Activated CD4-positive, CD25-positive, alpha-beta regulatory T cell treated with anti-CD3 and anti-CD28 coated beads, Interleukin-2, amount 50 U/mL, for 72 hours (primary cell): Measurements from ENCODE around the gene ADAMTSL1.

Source experiments
- DNase-seq: peaks from one replicate; pipeline ENCODE4 v3.0.0; 2021

ADAMTSL1 gene

GRCh38 chr9:18788256-18788655 lies 314.3 kb downstream of the ADAMTSL1 start:
- DNase-seq = no peak

GRCh38 chr9:18791074-18791473 lies 317.1 kb downstream of the ADAMTSL1 start:
- no peak for DNase-seq

- no peak for DNase-seq
These were observed 319.2 kb downstream of the ADAMTSL1 start for GRCh38 chr9:18793122-18793521.

- no peak for DNase-seq
These were observed 322.2 kb downstream of the ADAMTSL1 start for GRCh38 chr9:18795947-18796671.

GRCh38 chr9:18796696-18797270 lies 322.8 kb downstream of the ADAMTSL1 start:
- no peak for DNase-seq

- no peak for DNase-seq
These were observed 324.2 kb downstream of the ADAMTSL1 start for GRCh38 chr9:18798106-18798505.

GRCh38 chr9:18798508-18799290 lies 324.7 kb downstream of the ADAMTSL1 start:
- DNase-seq = no peak

- no peak for DNase-seq
These were observed 325.5 kb downstream of the ADAMTSL1 start for GRCh38 chr9:18799428-18799827.

- DNase-seq = no peak
These were observed 326.6 kb downstream of the ADAMTSL1 start for GRCh38 chr9:18800579-18800978.

- no peak for DNase-seq
These were observed 331.4 kb downstream of the ADAMTSL1 start for GRCh38 chr9:18805386-18805785.

GRCh38 chr9:18806232-18807080 lies 332.5 kb downstream of the ADAMTSL1 start:
- DNase-seq = no peak

- no peak for DNase-seq
These were observed 336.6 kb downstream of the ADAMTSL1 start for GRCh38 chr9:18810581-18810980.

GRCh38 chr9:18811171-18811570 lies 337.2 kb downstream of the ADAMTSL1 start:
- no peak for DNase-seq

GRCh38 chr9:18819418-18819817 lies 345.5 kb downstream of the ADAMTSL1 start:
- no peak for DNase-seq

GRCh38 chr9:18820566-18821095 lies 346.7 kb downstream of the ADAMTSL1 start:
- DNase-seq = no peak

GRCh38 chr9:18821788-18822187 lies 347.8 kb downstream of the ADAMTSL1 start:
- DNase-seq = no peak

- no peak for DNase-seq
These were observed 348.9 kb downstream of the ADAMTSL1 start for GRCh38 chr9:18822850-18823249.

GRCh38 chr9:18824095-18824666 lies 350.2 kb downstream of the ADAMTSL1 start:
- DNase-seq = no peak

- no peak for DNase-seq
These were observed 351.8 kb downstream of the ADAMTSL1 start for GRCh38 chr9:18825656-18826170.

- no peak for DNase-seq
These were observed 352.3 kb downstream of the ADAMTSL1 start for GRCh38 chr9:18826248-18826647.

GRCh38 chr9:18829066-18829465 lies 355.1 kb downstream of the ADAMTSL1 start:
- DNase-seq = no peak

GRCh38 chr9:18829873-18830272 lies 355.9 kb downstream of the ADAMTSL1 start:
- no peak for DNase-seq
